Measurements from ENCODE around the gene FAM199X. TPM values are rescaled to one million over a fixed set of nuclear protein-coding genes. Genes with fewer than 3 reads are reported as not detected.

FAM199X gene
- total RNA-seq: 13.6 and 32.2 TPM in 2 replicates

GRCh38 chrX:104165894-104166734 is at the start of gene FAM199X:
Gene FAM199X (plus strand): TSS chrX:104166453. CDS start chrX:104166786, 333 bp downstream.

GRCh38 chrX:104156630-104157529 is 9.4 kb upstream of the FAM199X start, which contains the start of gene SLC25A53:
Gene SLC25A53 (minus strand): TSS chrX:104157009. CDS start chrX:104105257, 51,752 bp downstream.

Other genes with a start within 250 kb of the FAM199X start
- 0.57 TPM in 1 of 2 replicates, not detected in the other for gene TMSB15B, start 203.8 kb upstream of the FAM199X start, total RNA-seq
- gene H2BW1, start 152.7 kb upstream of the FAM199X start, total RNA-seq: not detected in 2 replicates
- gene H2BW2, start 126.5 kb upstream of the FAM199X start, total RNA-seq: not detected in 2 replicates
- 0.22 and 1.1 TPM in 2 replicates for gene TMSB15C, start 90.2 kb upstream of the FAM199X start, total RNA-seq
- gene ZCCHC18, start 53.9 kb upstream of the FAM199X start, total RNA-seq: under 0.01 and 0.29 TPM in 2 replicates
- 8.2 and 9.8 TPM in 2 replicates for gene SLC25A53, start 9.4 kb upstream of the FAM199X start, total RNA-seq
- gene ESX1, start 88.5 kb downstream of the FAM199X start, total RNA-seq: not detected in 2 replicates

Measured in placental pericyte (primary cell).